HG02571 (cell line): ENCODE measurements around the gene STOX1.
"Not testable (repeated sequence)": the region's sequence is repeated elsewhere in the genome, so short reads cannot be mapped to it uniquely, and the experiment has no call there.

Experiments
- ATAC-seq: cut with Tn5 transposase; IDR thresholded peaks from one replicate; pipeline ENCODE4 v1.9.1; 2021; ENCODE audit warnings: mild to moderate bottlenecking, moderate library complexity; ENCODE audit not compliant: unreplicated experiment

Gene STOX1

GRCh38 chr10:68877482-68878110 is 50.3 kb downstream of the STOX1 start:
- no peak for ATAC-seq

- no peak for ATAC-seq
Measured at GRCh38 chr10:68878496-68878895, 51.2 kb downstream of the STOX1 start.

DNA sequence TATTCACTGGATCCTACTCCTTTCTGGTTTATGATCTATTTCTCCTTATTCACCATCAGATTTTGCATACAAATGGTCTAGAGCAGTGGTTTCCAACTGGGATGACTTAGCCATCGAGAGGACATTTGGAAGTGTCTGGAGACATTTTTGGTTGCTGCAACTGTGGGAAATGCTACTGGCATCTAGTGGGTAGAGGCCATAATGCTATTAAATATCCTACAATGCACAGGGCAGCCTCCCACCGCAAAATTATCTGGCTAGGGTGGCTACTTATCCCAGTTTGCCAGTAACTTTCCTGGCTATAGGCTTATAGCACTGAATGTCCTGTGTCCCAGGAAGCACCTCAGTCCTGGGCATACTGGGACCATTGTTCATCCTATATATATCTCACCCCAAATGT is 52.3 kb downstream of the STOX1 start:
- no peak for ATAC-seq

DNA sequence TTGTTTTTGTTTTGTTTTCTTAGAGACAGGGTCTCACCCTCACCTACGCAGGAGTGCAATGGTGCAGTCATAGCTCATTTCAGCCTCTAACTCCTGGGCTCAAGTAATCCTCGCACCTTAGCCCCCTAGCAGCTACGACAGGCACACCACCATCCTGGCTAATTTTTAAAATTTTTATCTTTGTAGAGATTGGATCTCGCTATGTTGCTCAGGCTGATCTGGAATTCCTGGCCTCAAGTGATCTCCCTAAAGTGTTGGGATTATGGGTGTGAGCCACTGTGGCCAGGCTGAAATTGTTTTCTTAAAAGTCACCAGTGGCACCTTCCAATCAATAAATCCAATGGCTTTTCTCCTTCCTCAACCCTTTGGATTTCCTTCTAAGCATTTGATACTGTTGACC is 52.9 kb downstream of the STOX1 start:
- no peak for ATAC-seq

GRCh38 chr10:68895041-68895440 is 67.7 kb downstream of the STOX1 start:
- ATAC-seq: no peak

DNA sequence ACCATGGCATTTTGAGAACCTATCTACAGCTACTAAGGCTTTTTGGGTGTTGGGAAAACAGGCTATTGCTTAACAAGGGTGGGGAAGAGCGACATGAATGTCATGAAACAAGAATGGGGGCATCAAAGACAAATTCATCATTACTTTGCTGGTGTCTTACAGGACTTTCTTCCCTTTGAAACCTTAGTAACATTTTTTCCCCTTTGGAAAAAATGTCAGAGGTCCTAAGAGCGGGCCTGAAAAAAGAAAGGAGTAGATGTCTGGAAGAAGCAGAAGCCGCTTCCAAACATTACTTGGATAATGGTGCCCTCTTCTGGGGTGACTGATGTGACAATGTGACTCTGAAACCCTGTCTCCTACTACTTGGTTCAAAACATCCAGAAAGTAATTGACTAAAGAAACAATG is 70.0 kb downstream of the STOX1 start:
- ATAC-seq: no peak

DNA sequence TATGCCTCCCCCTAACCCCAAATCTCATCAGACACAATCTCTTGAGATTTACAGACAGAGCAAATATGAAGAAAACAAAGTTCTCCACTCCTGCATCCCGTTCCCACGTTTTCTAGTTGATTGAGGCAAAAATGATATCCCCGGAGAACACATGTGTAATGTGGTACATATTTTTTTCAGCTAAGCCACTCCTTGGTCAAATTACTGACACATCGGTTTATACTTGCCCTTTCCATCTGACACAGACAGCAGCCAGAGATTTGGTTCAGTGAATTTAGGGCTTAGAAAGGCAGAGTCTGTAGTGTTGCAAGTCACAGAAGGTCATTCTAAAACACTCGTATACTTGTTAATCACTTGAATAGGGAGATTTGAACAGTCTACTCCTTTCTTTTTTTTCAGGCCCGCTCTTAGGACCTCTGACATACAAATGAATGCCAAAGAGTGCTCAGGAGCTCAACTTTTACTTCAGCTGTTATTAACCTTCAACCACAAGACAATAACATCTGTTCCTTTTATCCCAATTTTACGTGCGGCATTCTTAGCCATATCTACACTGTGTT is 71.9 kb downstream of the STOX1 start:
- ATAC-seq: no peak

DNA sequence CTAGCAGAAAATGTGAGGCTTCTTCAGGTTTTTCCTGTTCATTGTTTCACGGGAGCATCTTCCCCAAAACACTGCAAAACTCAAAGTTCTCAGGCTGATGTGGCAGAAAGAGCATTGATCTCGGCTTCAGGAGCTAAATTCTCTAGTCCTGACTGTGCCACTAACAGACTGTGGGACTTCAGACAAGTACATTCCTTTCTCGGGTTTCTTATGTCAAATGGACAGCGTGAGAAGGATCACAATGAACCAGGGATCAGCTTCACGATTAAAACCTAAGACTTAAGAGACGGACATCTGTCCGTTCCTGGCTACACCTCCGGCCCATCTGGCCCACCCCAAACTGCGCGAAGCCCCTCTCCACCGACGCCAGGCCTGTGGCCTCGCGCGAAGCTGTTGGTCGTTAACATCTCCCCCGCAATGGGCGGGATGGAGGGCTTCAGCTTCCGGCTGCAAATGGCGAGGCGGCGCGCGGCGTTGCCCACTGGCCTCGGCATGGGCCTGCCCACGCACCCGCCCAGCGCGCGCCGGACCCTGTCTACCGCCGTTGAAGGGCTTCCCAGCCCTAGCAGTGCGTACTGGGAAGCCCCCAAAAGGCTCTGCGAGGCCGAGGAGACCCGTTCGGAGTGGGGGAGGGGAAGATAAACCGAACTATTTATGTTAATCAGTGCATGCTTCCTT is 73.2 kb downstream of the STOX1 start:
- ATAC-seq: no peak

GRCh38 chr10:68901105-68901927 is 74.0 kb downstream of the STOX1 start, which contains the start of gene DDX50:
Gene DDX50, plus strand, starts transcription at chr10:68901315. Its CDS starts 70 bp downstream, at chr10:68901385.
- ATAC-seq: peak; percentile 97

- no peak for ATAC-seq
Measured at GRCh38 chr10:68902382-68902781, 75.1 kb downstream of the STOX1 start.

DNA sequence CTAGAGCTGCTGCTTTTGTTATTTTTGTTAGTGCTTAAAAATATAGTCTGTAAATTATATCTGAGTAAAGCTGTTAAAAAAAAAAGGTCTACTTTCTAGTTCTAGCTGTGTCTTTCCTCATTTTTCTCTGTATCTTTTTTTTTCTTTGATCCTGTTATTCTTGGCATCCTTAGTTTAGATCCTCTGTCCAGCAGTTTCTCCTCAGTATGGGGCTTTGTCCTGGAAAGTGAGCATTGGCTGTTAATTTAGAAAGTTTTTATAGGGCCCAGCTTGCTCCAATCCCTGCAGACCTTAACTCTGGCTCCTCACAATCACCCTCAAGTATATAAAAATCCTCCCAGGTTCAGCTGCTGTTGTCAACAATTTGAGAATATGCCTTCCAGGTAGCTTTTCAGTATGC is 97.3 kb downstream of the STOX1 start:
- ATAC-seq: no peak

DNA sequence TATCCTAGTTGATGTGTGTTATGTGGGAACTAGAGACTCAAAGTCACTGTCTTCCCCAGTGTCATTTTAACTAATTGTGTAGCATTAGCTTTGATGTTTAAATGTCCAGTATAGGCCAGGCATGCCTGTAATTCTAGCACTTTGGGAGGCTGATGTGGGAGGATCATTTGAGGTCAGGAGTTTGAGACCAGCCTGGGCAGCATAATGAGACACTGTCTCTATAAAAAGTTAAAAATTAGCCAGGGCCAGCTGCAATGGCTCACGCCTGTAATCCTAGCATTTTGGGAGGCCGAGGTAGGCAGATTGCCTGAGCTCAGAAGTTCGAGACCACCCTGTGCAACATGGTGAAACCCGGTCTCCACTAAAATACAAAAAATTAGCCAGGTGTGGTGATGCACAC is 98.2 kb downstream of the STOX1 start:
- no peak for ATAC-seq

DNA sequence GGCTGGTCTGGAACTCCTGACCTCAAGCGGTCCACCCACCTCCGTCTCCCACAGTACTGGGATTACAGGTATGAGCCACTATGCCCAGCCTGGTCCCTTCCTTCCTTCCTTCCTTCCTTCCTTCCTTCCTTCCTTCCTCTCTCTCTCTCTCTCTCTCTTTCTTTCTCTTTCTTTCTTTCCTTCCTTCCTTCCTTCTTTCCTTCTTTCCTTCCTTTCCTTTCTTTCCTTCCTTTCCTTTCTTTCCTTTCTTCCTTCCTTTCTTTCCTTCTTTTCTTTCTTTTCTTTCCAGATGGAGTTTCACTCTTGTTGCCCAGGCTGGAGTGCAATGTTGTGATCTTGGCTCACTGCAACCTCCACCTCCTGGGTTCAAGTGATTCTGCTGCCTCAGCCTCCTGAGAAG is 101.8 kb downstream of the STOX1 start:
- not testable (repeated sequence) for ATAC-seq

DNA sequence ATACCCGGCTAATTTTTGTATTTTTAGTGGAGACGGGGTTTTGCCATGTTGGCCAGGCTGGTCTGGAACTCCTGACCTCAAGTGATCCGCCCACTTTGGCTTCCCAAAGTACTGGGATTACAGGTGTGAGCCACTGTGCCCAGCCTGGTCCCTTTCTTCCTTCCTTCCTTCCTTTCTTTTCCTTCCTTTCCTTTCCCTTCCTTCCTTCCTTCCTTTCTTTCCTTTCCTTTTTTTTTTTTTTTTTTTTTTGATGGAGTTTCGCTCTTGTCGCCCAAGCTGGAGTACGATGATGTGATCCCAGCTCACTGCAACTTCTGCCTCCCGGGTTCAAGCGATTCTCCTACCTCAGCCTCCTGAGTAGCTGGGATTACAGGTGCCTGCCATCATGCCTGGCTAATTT is 102.6 kb downstream of the STOX1 start:
- not testable (repeated sequence) for ATAC-seq

GRCh38 chr10:68932860-68933259 is 105.5 kb downstream of the STOX1 start:
- ATAC-seq: not testable (repeated sequence)

DNA sequence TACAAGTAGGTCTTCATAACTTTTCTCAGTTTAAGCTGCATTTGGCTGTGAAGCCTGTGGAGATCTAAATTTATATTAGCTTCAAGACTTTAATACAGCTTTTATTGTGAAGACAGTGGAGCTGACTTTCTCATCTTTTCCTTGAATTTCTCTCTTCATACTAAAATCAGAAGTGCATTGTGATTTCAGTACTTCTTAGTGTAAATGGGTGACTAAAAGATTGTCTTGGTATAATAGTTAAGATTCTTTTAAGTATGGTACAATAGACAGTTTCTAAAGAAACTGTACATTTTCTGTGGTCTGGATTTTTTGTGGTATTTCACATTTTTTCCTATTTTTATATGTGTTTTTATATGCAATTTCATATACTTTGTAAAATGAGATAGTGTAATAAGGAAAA is 107.7 kb downstream of the STOX1 start:
- no peak for ATAC-seq

DNA sequence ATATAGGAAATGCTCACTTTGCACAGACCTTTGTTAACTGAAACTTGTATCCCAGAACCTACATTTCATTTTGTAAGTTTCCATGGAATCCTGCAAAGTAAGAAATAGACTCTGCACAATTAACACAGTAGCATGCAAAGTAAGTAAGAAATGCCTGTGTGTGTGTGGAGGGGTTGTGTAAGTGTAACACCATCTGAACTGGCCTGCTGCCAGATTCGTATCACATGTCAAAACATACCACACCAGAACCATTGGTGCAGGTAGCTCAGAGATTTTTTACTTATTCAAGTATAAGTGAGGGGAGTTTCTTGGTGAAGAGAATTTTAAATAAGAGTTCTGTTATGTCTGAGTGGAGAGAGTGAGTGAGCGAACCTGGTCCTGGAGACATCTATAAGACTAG is 110.8 kb downstream of the STOX1 start:
- ATAC-seq: no peak

- ATAC-seq: no peak
Measured at GRCh38 chr10:68938884-68939283, 111.6 kb downstream of the STOX1 start.

DNA sequence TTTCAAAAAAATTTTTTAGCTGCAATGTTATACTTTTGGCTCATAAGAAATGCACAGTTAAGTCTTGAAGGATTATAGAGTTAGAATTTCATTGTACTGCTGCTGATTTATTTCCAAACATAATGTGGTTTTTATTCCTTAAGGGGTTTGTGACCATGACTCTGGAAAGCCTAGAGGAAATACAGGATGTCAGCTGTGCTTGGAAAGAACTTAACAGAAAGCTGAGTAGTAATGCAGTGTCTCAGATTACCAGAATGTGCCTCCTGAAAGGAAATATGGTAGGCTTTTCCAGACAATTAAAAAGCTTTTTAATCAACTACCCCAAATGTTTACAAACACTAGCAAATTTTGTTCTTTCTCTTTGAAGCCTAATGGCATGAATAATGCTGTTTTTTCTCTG is 113.6 kb downstream of the STOX1 start:
- not testable (repeated sequence) for ATAC-seq
